ENCODE results near the gene EIF3L.

DNA sequence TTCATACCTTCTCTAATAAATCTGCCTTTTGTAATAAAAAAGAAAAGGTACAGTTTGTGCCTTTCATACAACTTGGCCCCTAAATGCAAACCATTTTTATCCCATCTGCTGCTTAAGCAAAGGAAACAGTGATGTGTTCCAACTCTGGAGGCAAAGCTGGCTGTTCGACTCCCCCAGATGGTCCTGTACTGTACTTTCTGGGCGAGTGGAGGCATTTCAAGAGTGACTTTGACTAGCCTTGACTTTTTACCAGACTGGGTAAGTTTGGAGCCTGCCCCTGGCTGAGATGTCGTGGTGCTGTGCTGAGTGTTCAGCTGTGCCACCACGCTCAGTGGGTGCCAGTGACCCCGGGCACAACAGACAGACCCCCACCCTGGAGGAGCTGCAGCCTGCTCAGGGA, 67.1 kb downstream of the EIF3L start:
- TF ChIP-seq, protein P1, sequence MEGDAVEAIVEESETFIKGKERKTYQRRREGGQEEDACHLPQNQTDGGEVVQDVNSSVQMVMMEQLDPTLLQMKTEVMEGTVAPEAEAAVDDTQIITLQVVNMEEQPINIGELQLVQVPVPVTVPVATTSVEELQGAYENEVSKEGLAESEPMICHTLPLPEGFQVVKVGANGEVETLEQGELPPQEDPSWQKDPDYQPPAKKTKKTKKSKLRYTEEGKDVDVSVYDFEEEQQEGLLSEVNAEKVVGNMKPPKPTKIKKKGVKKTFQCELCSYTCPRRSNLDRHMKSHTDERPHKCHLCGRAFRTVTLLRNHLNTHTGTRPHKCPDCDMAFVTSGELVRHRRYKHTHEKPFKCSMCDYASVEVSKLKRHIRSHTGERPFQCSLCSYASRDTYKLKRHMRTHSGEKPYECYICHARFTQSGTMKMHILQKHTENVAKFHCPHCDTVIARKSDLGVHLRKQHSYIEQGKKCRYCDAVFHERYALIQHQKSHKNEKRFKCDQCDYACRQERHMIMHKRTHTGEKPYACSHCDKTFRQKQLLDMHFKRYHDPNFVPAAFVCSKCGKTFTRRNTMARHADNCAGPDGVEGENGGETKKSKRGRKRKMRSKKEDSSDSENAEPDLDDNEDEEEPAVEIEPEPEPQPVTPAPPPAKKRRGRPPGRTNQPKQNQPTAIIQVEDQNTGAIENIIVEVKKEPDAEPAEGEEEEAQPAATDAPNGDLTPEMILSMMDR (conservative IDR thresholded peaks at IDR 0.05 in 1 of 2, IDR thresholded peaks at IDR 0.05 in 1 of 2; ENCODE audit: low read depth in 1 of 2, low read length in 2 of 2): no peak
- TF ChIP-seq EZH2 (IDR thresholded peaks at IDR 0.05; ENCODE audit: low read length, missing control alignments): no peak
